ENCODE results near the gene ABI2. TPM values are rescaled to one million over a fixed set of nuclear protein-coding genes. Genes with fewer than 3 reads are reported as not detected.

ABI2 gene
- polyA plus RNA-seq, 1 donor: 40.7 TPM

DNA sequence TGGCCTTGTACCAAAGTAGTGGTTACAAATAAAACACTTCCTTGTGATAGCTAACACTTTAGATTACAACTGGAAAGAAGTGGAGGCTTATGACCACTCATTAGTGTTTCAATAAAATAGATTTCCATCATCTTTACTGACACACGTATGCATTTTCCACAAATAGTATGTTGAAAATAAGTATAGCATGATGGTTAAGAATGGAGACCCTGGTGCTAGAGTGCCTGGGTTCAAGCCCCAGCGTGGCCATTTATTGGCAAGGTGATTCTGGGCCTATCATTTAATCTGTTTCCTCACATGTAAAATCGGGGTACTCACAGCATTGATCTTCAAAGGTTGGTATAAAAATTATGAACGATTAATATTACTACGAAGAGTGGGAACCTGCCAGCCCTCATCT lies 152.4 kb downstream of the ABI2 start:
- DNase-seq (ENCODE audit: low read depth): no peak

DNA sequence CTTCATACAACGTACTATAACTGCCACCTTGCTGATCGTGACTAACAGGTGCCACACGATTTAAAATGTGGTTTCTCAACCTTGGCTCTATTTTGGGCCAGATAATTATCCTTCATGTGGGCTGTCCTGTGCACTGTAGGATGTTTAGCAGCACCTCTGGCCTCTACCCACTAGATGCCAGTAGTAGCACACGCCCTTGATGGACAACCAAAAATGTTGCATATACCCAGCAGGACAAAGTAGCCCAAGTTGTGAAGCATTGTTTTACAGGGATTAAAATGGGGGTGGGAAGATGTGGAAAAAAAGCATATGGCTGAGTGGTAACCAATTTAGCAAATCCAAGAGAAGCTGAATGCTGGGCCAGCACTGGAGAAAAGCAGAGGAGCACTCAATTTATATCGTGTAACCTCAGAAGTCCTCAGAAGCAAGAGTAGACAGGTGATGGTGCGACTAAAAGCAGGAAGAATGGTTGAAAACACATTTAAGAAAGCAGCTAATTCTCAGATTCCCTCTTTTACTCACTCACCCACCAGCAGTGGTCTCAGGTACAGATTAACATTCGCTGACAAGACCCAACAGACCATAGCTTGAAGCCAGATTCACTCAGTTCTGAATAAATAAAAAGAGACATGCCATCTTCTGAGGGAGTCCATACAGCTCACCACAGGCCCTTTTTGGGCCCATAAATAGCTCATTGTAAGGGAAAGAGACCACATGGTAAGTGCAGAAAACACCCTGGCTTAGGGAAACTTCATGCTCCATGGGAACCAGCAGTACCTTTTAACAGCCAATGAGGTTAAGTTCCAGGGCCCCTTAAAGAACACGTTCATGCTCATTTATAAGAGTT lies 156.3 kb downstream of the ABI2 start:
- peak; percentile 11 for DNase-seq (ENCODE audit: low read depth)

DNA sequence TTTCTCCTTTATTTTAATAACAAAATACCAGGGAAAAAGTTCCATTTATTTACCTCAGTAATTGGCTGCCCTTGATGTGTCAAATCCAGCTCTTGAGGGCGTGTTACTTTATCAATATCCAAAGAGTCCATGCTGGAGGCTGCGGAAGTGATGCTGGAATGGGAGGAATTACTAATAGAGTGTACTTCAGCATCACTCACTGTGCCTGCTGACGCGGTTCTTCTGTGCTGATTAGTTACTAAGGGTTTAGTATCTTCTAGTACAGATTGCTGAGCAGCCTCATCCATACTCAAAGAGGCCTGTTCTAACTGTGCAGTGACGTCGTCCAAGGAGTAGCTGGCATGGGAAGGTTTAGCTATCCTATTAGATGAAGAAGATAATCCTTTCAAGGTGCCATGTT lies 161.3 kb downstream of the ABI2 start:
- no peak for DNase-seq (ENCODE audit: low read depth)

DNA sequence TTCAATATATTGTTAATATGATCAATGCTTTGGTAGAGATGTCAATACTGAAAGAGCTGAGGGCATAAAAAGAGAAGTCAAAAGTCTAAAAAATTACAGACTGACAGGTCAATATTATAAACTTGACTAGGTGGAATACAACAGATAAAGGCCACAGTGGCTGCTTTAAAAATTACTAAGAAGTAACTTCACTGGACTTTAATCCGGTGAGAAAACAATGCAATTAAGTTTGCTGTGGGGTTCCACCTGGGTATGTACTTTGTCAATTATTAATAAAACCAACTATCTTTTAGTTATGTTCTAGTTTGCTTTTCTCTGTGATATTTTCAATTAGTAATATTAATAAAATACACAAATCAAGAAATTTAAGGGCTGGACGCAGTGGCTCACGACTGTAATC lies 162.2 kb downstream of the ABI2 start:
- DNase-seq (ENCODE audit: low read depth): no peak

- DNase-seq (ENCODE audit: low read depth): no peak
Measured at GRCh38 chr2:203492965-203493364, 164.8 kb downstream of the ABI2 start.

Other genes starting within 250 kb of the ABI2 start
- gene CYP20A1, start 89.4 kb upstream of the ABI2 start, polyA plus RNA-seq (ENCODE audit: insufficient read length): 12.9 TPM
- gene RAPH1, start 206.9 kb downstream of the ABI2 start, polyA plus RNA-seq (ENCODE audit: insufficient read length): 31.7 TPM

All from forelimb muscle (tissue), 1 donor.